Suprapubic skin (tissue), 4 donors: ENCODE results near the gene ABLIM3.

Experiments
- CTCF ChIP-seq, 2 donors: fragments of 200-600 bp in 1 of 2; fragments of 450-650 bp in 1 of 2; sonication (generic) in 1 of 2; IDR thresholded peaks; one replicate each; pipeline ENCODE4 v1.5.1; 2016 to 2019; ENCODE audit warnings: antibody characterized with exemption in 2 of 2, mild to moderate bottlenecking in 1 of 2, moderate library complexity in 1 of 2
- EP300 ChIP-seq: sonication (generic); formaldehyde crosslinking; IDR thresholded peaks from one replicate; pipeline ENCODE4 v1.6.1; 2017; ENCODE audit warnings: antibody characterized with exemption
- POLR2A ChIP-seq, 2 donors: fragments of 450-650 bp; IDR thresholded peaks; one replicate each; pipeline ENCODE4 v1.6.1; 2017; ENCODE audit warnings: antibody characterized with exemption in 2 of 2, mild to moderate bottlenecking in 2 of 2, moderate library complexity in 2 of 2
- POLR2AphosphoS5 ChIP-seq, 3 donors: sonication (generic); formaldehyde crosslinking; IDR thresholded peaks; one replicate each; pipeline ENCODE4 v1.6.1; 2017; ENCODE audit warnings: antibody characterized with exemption in 3 of 3

DNA sequence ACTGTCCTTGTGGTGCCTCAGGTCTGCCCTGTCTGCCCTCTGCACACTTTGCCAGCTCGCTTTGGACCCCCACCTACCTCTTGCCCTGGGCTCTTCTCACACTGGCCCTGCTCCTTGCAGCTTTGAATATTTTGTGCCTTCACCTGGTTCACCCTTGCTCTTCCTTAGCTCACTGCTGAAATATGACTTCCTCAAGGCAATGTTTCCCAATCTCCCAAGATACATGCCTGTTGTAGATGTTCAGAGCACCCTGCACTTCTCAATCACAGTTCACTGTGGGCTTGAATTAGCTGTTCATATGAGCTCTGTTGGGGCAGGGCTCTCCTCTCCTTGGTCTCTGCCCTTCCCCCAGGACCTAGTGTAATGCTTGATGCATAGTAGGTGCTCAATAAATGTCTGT lies 138.4 kb downstream of the ABLIM3 start:
- TF ChIP-seq CTCF (IDR thresholded peaks at IDR 0.05) (no peak), POLR2AphosphoS5 (IDR thresholded peaks at IDR 0.05) (no peak), POLR2A (IDR thresholded peaks at IDR 0.05) (no peak), EP300 (no peak)
